Measurements from ENCODE around the gene ZNF785.
"Not testable (repeated sequence)": the region's sequence is repeated elsewhere in the genome, so short reads cannot be mapped to it uniquely, and the experiment has no call there.

ZNF785 gene

DNA sequence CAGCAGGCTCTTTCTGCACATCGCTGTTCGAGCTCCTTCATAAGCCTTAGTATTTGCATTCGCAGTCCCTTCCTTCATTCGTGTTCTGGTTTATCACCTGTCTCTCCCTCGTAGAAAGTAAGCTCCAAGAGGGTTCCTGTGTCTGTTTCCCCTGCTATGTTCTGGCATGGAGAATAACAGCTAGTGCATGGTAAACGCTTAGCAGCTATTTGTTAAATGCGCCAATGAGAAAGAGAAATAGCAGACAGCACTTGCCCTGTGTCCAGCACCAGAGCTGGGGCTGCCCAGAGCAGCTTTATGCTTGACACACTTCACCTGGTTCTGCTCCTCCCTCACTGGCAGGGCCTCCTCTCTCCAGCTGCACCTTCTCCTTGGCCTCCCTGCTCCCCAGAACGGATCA lies 19.5 kb downstream of the ZNF785 start:
- DNase-seq (ENCODE audit: low read depth) = no peak

DNA sequence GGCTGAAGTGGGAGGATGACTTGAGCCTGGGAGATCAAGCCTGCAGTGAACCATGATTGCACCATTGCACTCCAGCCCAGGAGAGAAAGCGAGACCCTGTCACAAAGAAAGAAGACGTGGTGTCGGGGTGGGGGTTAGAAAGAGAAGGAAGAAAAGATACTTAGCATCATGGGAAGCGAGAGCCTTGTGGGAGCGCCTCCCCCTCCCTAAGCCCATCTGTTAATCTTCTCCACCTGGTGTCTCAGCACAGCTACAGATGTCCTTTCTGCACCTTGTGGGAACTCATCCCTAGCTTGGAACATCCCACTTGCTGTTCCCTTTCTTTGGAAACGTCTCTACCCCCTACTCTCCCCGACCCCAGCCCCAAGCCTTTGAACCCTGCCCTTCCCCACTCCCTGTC lies 20.0 kb downstream of the ZNF785 start:
- no peak for DNase-seq (ENCODE audit: low read depth)

DNA sequence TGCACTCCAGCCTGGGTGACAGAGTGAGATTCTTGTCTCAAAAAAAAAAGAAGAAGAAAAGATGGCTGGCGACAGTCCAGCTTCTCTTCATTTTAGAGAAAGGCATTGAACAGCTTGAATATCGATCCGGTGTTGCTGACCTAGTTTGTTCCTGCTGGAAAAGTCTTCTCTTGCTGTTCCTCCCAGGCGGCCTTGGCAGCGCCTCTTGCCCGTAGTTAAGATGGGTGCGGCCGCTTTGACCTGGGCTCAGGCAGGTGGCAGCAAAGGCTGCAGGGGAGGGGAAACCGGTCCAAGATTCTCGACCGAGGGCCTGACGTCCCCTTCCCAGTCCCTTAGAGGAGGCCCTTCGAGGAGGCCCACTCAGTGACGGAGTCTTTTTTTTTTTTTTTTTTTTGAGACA lies 23.5 kb downstream of the ZNF785 start:
- DNase-seq (ENCODE audit: low read depth) = no peak

GRCh38 chr16:30561089-30561816 lies 24.2 kb downstream of the ZNF785 start:
- DNase-seq (ENCODE audit: low read depth) = no peak

- no peak for DNase-seq (ENCODE audit: low read depth)
Measured at GRCh38 chr16:30559690-30560089, 25.8 kb downstream of the ZNF785 start.

GRCh38 chr16:30558789-30559377 lies 26.6 kb downstream of the ZNF785 start:
- no peak for DNase-seq (ENCODE audit: low read depth)

GRCh38 chr16:30557957-30558788 lies 27.3 kb downstream of the ZNF785 start, which contains the start of gene ZNF764:
TSS of gene ZNF764 (minus strand) at chr16:30558374. CDS start at chr16:30558182, 192 bp downstream.
- peak; percentile 94 for DNase-seq (ENCODE audit: low read depth)

DNA sequence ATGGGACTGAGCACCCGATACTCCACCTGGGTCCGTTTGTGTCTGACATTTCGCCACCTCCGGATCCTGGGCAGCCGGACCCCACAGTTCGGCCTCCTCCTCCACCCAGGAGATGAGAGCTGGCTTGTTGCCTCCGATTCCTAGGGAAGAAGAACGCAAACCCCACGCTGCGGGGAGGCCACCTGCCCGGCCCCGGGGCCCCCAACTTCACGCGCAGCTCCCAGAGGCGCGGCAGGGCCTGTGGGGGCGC lies 27.9 kb downstream of the ZNF785 start:
- DNase-seq (ENCODE audit: low read depth) = no peak

DNA sequence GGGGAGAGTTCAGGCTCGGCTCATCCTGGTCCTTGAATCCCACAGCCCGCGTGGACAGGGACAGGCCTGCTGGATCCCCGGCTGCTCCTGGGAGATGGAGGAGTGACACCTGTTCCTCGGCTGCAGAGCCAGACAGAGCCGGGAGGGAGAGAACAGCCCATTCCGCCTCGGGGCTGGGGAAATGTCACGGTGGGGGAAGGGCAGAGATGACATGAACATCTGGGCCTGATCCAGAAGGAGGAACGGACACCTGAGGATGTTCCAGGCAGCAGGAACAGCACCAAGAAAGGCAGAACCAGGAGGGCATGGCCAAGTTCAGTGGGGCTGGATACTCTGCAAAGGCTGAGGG lies 29.4 kb downstream of the ZNF785 start:
- DNase-seq (ENCODE audit: low read depth) = no peak

GRCh38 chr16:30555315-30556124 lies 30.0 kb downstream of the ZNF785 start:
- DNase-seq (ENCODE audit: low read depth) = no peak

- no peak for DNase-seq (ENCODE audit: low read depth)
Measured at GRCh38 chr16:30554557-30555314, 30.8 kb downstream of the ZNF785 start.

- no peak for DNase-seq (ENCODE audit: low read depth)
Measured at GRCh38 chr16:30553393-30553899, 32.1 kb downstream of the ZNF785 start.

- DNase-seq (ENCODE audit: low read depth) = no peak
Measured at GRCh38 chr16:30552956-30553355, 32.5 kb downstream of the ZNF785 start.

DNA sequence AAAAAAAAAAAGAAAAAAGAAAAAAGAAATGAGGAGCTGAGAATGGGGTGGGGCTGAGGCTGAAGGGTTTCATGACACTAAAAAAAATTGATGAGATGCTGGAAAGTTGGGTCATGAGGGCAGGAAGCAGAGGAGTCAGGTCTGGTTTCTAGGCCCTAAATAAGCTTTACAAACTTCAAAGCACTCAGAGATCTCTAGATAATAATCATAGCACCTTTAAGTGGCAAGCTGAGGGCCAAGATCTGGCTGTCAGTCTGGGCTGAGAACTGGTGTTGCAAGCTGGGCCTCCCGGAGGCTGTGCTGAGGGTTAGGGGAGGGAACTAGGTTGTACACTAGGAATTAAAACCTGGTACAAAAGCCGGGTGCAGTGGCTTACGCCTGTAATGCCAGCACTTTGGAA lies 33.7 kb downstream of the ZNF785 start:
- DNase-seq (ENCODE audit: low read depth) = peak; percentile 35

DNA sequence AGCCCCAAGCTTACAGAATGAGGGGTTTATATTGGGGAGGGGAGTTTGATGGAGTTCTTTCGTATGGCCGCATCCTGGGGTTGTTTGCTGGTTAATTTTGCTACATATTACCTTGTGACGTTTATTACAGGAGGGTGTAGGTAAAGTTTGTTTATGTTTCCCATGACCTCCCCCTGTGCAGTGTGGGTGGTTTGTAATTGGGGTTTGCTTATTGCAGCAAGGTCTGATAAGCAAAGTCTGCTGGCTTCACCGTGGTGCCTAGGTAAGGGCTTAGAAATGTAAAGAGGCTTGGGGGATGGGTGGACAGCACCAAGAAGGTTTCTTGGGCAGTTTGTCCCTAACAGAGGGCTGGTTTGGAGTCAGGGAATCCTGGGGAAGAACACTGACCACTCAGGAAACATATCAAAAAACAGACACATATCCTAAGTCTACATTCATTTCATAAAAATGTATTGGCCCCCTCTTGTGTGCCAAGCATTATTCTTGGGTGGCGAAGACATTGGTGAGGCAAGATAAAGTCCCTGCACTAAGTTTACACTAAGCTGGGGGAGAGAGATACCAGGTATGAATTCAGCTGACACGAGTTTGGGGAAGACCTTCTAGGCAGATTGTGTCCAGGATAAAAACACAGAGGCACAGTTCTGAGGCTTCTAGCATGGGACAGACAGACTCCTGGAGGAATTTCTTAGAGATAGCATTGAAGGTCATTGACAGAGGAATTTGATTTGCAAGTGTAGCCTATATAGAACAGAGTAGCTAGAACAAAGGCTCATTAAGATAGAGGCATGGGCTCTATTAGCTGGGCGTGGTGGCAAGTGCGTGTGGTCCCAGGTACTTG lies 36.9 kb downstream of the ZNF785 start:
- no peak for DNase-seq (ENCODE audit: low read depth)

DNA sequence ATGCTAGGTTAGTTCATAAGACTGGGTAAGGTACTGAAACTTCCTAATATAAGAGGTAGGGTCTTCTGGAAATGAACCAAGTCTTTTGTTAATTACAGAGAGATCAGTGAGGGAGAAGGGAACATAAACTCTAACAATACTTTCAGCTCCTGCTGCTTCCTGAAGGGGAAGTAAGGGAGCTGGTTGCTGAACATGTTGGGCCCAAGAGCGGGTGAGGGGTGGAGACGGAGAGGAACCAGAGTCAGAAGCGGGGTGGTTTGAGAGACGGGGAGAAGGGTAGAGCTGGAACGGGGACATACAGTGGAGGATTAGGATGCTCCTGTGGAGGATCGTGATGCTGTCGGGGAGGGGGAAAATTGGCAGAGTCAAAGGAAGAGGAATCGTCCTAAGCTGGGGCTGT lies 39.4 kb downstream of the ZNF785 start:
- DNase-seq (ENCODE audit: low read depth) = no peak

- no peak for DNase-seq (ENCODE audit: low read depth)
Measured at GRCh38 chr16:30543067-30543466, 42.4 kb downstream of the ZNF785 start.

DNA sequence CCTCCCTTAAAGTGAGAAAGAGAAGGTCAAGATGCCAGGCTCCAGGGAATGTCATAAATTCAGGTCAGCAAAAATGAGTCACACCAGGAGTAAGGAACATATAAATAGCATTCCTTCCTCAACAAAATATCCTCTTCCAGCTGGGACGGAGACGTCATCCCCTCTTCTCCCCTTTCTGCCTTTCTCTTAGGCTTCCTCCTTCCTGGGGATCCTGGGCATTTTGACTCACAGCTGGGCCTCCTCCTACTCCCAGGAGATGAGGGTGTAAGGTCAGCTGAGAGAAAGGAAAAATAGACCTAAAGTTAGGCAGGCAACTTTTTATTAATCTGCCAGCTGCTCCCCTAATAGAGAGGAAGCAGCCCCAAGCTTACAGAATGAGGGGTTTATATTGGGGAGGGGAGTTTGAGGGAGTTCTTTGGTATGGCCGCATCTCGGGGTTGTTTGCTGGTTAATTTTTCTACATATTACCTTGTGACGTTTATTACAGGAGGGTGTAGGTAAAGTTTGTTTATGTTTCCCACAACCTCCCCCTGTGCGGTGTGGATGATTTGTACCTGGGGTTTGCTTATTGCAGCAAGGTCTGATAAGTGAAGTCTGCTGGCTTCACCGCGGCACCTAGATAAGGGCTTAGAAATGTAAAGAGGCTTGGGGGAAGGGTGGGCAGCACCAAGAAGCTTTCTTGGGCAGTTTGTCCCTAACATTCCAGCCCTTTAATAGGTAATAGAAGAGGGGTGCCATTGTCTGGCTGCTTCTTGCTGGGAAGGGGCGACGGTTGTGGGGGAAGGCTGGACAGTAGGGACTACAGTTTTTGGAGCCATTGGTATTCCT lies 43.8 kb downstream of the ZNF785 start:
- no peak for DNase-seq (ENCODE audit: low read depth)

DNA sequence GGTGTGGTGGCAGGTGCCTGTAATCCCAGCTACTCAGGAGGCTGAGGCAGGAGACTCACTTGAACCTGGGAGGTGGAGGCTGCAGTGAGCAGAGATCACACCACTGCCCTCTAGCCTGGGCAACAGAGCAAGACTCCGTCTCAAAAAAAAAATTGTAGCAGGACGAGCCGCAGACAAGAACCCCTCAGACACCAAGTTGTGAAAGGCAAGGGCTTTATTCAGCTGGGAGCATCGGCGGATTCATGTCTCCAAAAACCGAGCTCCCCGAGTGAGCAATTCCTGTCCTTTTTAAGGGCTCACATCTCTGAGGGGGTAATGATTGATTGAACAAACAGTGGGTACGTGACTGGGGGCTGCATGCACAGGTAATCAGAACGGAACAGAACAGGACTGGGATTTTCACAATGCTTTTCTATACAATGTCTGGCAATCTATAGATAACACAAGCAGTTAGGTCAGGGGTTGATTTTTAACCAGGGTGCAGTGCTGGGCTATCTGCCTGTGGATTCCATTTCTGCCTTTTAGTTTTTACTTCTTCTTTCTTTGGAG lies 44.5 kb downstream of the ZNF785 start:
- DNase-seq (ENCODE audit: low read depth) = not testable (repeated sequence)
